ENCODE measurements around the gene ANKFY1. TPM values are rescaled to one million over a fixed set of nuclear protein-coding genes. Genes with fewer than 3 reads are reported as not detected.
A peak's percentile ranks its signal among the peaks of the same experiment; 100 is the strongest.

The ANKFY1 gene
- total RNA-seq, 4 donors from 2014 or later = 53.0 to 69.9 (median 54.7) TPM

GRCh38 chr17:4162321-4162720, 101.5 kb downstream of the ANKFY1 start:
- Histone ChIP-seq H3K4me3 (no peak overlapping the region), H3K36me3 (peaks cover 0 to 17% (median 5%) of the 10 kb centered on the region in 4 donors), H3K4me1 (peaks cover 0 to 2% (median 0%) of the 10 kb centered on the region in 4 donors), H3K27ac (peak overlapping the region in 2 of 4 donors; percentile 10 to 13), H3K27me3 (no peaks in the 10 kb centered on the region), H3K9me3 (no peaks in the 10 kb centered on the region)
- TF ChIP-seq EP300 (IDR thresholded peaks at IDR 0.05; ENCODE audit: low read depth) = no peak
- no peak for TF ChIP-seq POLR2A (IDR thresholded peaks at IDR 0.05)
- TF ChIP-seq POLR2AphosphoS5 (IDR thresholded peaks at IDR 0.05) = no peak
- TF ChIP-seq CTCF (IDR thresholded peaks at IDR 0.05) = no peak
- WGBS, 2 donors (ENCODE audit: low coverage in 1 of 2) = 70% methylated on average over 6 of the region's 6 CpGs; no CpG with 5 or more reads in 1 of the 2 donors
- intact Hi-C loops (cut with DNase I; ENCODE audit: low total_unique reads) = no loop called here
- no peak for DNase-seq
- in situ Hi-C loops (cut with MboI; ENCODE audit: low pct_ligation_motif_present in 1 of 4, low pct_unique_long_range_greater_than_20kb in 1 of 4, low sequenced_read_pairs in 3 of 4) = no loop called here

GRCh38 chr17:4161967-4162305, 101.8 kb downstream of the ANKFY1 start:
- Histone ChIP-seq H3K27ac (no peak overlapping the region), H3K36me3 (peaks cover 0 to 13% (median 3%) of the 10 kb centered on the region in 4 donors), H3K4me3 (no peak overlapping the region), H3K27me3 (no peaks in the 10 kb centered on the region), H3K4me1 (peaks cover 0 to 2% (median 0%) of the 10 kb centered on the region in 4 donors), H3K9me3 (no peaks in the 10 kb centered on the region)
- WGBS, 2 donors (ENCODE audit: low coverage in 1 of 2) = 68% methylated on average over 9 of the region's 9 CpGs; no CpG with 5 or more reads in 1 of the 2 donors
- in situ Hi-C loops (cut with MboI; ENCODE audit: low pct_ligation_motif_present in 1 of 4, low pct_unique_long_range_greater_than_20kb in 1 of 4, low sequenced_read_pairs in 3 of 4) = no loop called here
- no peak for TF ChIP-seq CTCF (IDR thresholded peaks at IDR 0.05)
- no peak for TF ChIP-seq POLR2A (IDR thresholded peaks at IDR 0.05)
- TF ChIP-seq EP300 (IDR thresholded peaks at IDR 0.05; ENCODE audit: low read depth) = no peak
- TF ChIP-seq POLR2AphosphoS5 (IDR thresholded peaks at IDR 0.05) = no peak
- intact Hi-C loops (cut with DNase I; ENCODE audit: low total_unique reads) = no loop called here
- DNase-seq = no peak

GRCh38 chr17:4161192-4161966, 102.4 kb downstream of the ANKFY1 start:
- peaks cover 0 to 2% (median 0%) of the 10 kb centered on the region in 4 donors for H3K4me1 ChIP-seq
- no peak for DNase-seq

More at GRCh38 chr17:4161192-4161966, 102.4 kb downstream of the ANKFY1 start:
- 61% methylated on average over 7 of the region's 7 CpGs; no CpG with 5 or more reads in 1 of the 2 donors for WGBS, 2 donors (ENCODE audit: low coverage in 1 of 2)
- H3K27me3 ChIP-seq = no peaks in the 10 kb centered on the region
- no peaks in the 10 kb centered on the region for H3K9me3 ChIP-seq
- TF ChIP-seq CTCF (IDR thresholded peaks at IDR 0.05) = no peak
- TF ChIP-seq POLR2AphosphoS5 (IDR thresholded peaks at IDR 0.05) = no peak
- no peak for TF ChIP-seq POLR2A (IDR thresholded peaks at IDR 0.05)
- TF ChIP-seq EP300 (IDR thresholded peaks at IDR 0.05; ENCODE audit: low read depth) = no peak
- H3K27ac ChIP-seq = no peak overlapping the region
- intact Hi-C loops (cut with DNase I; ENCODE audit: low total_unique reads) (no loop called here), in situ Hi-C loops (cut with MboI; ENCODE audit: low pct_ligation_motif_present in 1 of 4, low pct_unique_long_range_greater_than_20kb in 1 of 4, low sequenced_read_pairs in 3 of 4) (no loop called here)
- no peak overlapping the region for H3K4me3 ChIP-seq
- peaks cover 0 to 8% (median under 1%) of the 10 kb centered on the region in 4 donors for H3K36me3 ChIP-seq
